IPS-18a (cell line): Measurements from ENCODE around the gene MATN1.

Source experiments
- H3K27ac ChIP-seq: one replicate; pipeline ENCODE4 v1.5.1; 2013; ENCODE audit warnings: low read length
- H3K27me3 ChIP-seq: one replicate; pipeline ENCODE4 v1.6.1; 2013; ENCODE audit warnings: mild to moderate bottlenecking, low read length; ENCODE audit not compliant: control insufficient read depth, insufficient read depth
- H3K36me3 ChIP-seq: one replicate; pipeline ENCODE4 v1.6.1; 2013; ENCODE audit warnings: low read depth, low read length; ENCODE audit not compliant: control insufficient read depth
- H3K4me1 ChIP-seq: one replicate; pipeline ENCODE4 v1.6.1; 2013; ENCODE audit warnings: low read depth, low read length; ENCODE audit not compliant: control insufficient read depth
- H3K4me3 ChIP-seq: one replicate; pipeline ENCODE4 v1.5.1; 2013; ENCODE audit warnings: low read length
- H3K9ac ChIP-seq: one replicate; pipeline ENCODE4 v1.6.1; 2013; ENCODE audit warnings: mild to moderate bottlenecking, low read length, moderate library complexity
- H3K9me3 ChIP-seq: one replicate; pipeline ENCODE4 v1.6.1; 2013; ENCODE audit warnings: low read depth, low read length; ENCODE audit not compliant: control insufficient read depth

The MATN1 gene

DNA sequence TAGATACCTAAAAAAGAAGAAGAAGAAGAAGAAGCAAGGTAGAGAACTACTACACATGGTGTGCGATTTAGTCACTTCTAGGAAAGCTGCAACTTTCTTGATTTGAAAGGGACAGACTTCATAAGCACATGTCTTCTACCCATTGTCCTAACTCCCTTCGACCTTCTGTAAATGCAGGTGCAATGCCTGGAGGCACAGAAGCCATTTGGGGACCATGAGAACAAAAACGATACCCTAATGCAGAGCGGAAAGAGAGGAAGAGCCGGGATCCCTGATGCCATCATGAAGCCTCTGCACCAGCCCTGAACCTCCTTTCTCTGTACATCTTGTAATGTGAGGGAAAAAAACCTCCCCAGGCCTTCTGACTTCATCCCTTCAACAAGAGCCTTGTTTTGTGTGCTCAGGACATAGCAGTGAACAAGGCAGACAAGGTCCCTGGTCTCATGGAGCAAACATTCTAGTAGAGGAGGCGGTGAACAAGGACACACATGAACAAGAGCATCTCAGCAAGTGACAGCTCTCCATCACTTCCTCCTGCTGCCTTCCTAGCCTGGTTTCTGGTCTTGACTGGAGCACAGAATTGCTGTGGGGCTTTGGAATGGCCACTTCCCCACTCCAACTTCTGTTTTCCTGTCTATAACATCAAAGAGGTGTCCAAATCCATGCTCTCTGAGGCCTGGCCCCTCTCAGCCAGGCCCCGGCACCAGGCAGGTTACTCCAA is 39.7 kb upstream of the MATN1 start:
- H3K27ac ChIP-seq, result no peak overlapping the region

DNA sequence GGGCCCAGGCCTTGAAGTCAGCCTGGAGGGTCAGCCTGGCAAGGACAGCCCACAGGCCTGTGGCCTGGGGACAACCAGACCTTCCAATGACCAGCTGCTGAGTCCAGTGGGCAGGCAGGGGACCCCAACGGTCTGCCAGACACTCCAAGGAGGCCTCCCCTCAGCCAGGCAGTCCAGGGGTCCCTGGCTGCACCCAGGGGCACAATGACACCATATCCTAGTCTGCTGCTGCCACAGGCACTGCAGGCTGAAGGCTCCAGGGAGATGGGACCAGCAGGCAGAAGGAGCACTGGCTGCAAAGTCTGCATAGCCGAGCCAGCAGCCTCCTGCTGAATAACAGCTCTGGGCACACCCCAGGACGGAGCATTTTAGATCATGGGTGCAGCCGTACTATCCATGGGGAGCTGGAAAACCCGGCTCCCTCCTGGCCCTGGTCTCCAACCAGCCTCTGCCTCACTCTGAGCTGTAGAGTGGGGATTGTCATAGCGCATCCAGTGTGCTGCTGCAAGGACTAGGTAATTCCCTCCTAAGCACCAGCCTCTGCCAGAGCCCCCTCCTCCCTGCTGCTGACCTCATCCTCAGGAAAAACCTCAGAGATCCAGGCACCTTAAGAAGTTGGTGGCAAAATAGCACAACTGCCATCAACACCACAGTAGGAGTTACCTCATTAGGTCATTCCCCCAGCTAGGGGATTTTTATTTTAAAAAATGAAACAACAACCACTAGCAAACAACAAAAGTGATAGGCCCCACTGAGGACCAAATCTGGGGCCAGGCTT is 39.0 kb upstream of the MATN1 start:
- H3K27me3 ChIP-seq, result no peaks in the 10 kb centered on the region
- no peaks in the 10 kb centered on the region for H3K9me3 ChIP-seq
- peaks cover 6% of the 10 kb centered on the region for H3K4me1 ChIP-seq
- no peak overlapping the region for H3K9ac ChIP-seq
- H3K36me3 ChIP-seq, result no peaks in the 10 kb centered on the region
- no peak overlapping the region for H3K27ac ChIP-seq
- no peak overlapping the region for H3K4me3 ChIP-seq

More for the DNA sequence above, 39.7 kb upstream of the MATN1 start:
- Histone ChIP-seq H3K4me3 (no peak overlapping the region), H3K36me3 (no peaks in the 10 kb centered on the region), H3K9ac (no peak overlapping the region), H3K4me1 (peaks cover 6% of the 10 kb centered on the region), H3K9me3 (no peaks in the 10 kb centered on the region), H3K27me3 (no peaks in the 10 kb centered on the region)

- peaks cover 6% of the 10 kb centered on the region for H3K4me1 ChIP-seq
- H3K4me3 ChIP-seq, result no peak overlapping the region
- no peak overlapping the region for H3K9ac ChIP-seq
- H3K27me3 ChIP-seq, result no peaks in the 10 kb centered on the region
- no peak overlapping the region for H3K27ac ChIP-seq
- no peaks in the 10 kb centered on the region for H3K36me3 ChIP-seq
- H3K9me3 ChIP-seq, result no peaks in the 10 kb centered on the region
These were observed 38.2 kb upstream of the MATN1 start for GRCh38 chr1:30761381-30762151.

DNA sequence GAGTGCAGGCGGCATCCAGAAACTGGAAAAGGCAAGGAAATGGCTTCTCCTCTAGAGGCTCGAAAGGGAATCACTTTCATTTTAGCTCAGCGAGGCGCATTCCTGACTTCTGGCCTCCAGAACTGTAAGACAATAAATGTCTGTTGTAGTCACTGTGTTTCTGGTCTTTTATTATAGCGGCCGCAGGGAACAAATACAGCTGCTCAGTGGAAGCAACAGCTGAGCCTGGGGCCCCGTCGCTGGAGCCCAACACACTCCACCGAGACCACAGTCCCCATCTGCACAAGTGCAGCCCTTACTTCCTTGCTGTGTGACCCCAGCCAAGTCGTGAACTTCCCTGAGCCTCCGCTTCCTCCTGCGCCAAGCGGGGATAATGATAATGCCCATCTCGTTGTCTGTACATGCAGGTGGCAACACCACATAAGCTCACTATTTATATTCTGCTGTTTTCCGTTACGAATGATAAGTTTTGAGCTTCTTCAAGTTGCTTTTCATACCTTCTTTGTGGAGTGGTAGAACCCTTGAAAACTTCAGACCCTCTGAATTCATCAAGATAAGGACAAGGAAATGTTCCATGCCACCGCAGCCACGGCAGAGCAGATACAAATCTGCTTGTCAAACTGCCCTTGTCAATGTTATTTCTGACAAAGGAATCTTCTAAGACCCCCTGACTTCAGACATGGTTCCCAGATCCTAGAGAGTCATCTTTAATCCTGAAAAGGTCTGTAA is 37.4 kb upstream of the MATN1 start:
- Histone ChIP-seq H3K27me3 (no peaks in the 10 kb centered on the region), H3K9ac (no peak overlapping the region), H3K9me3 (no peaks in the 10 kb centered on the region), H3K4me3 (no peak overlapping the region), H3K36me3 (no peaks in the 10 kb centered on the region), H3K4me1 (peaks cover 6% of the 10 kb centered on the region), H3K27ac (no peak overlapping the region)

GRCh38 chr1:30759718-30760281 is 36.4 kb upstream of the MATN1 start:
- H3K27ac ChIP-seq, result no peak overlapping the region

GRCh38 chr1:30758785-30759380 is 35.5 kb upstream of the MATN1 start:
- Histone ChIP-seq H3K27me3 (no peaks in the 10 kb centered on the region), H3K4me1 (peaks cover 6% of the 10 kb centered on the region), H3K4me3 (no peak overlapping the region), H3K9ac (no peak overlapping the region), H3K9me3 (no peaks in the 10 kb centered on the region), H3K36me3 (no peaks in the 10 kb centered on the region), H3K27ac (no peak overlapping the region)

More at GRCh38 chr1:30759718-30760281, 36.4 kb upstream of the MATN1 start:
- no peak overlapping the region for H3K9ac ChIP-seq
- H3K4me1 ChIP-seq, result peaks cover 6% of the 10 kb centered on the region
- H3K4me3 ChIP-seq, result no peak overlapping the region
- no peaks in the 10 kb centered on the region for H3K36me3 ChIP-seq
- H3K27me3 ChIP-seq, result no peaks in the 10 kb centered on the region
- no peaks in the 10 kb centered on the region for H3K9me3 ChIP-seq

DNA sequence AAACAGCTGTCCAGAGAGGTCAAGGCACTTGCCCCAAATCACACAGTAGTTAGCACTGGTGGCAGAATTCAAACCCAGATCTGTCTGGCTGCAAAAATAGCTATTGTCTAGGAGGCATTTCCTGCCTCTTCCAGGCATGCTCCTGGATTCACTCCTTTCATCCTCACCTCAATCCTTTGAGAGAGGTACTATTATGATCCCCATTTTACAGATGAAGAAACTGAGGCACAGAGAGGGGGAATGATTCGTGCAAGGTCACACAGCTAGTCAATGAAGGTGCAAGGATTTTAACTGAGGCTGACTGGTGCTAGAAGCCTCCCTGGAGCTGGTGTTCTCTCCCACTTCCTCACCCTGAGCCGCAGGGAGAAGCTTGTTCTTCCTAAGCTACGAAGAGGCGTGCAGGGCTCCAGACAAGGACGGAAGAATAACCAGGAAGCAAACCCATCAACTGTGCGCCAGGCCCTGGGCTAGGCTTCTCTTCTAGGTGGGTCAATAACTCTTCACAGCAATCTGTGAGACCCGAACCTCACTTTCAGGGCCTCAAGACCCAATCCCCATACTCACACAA is 34.8 kb upstream of the MATN1 start:
- H3K4me1 ChIP-seq, result peaks cover 6% of the 10 kb centered on the region

DNA sequence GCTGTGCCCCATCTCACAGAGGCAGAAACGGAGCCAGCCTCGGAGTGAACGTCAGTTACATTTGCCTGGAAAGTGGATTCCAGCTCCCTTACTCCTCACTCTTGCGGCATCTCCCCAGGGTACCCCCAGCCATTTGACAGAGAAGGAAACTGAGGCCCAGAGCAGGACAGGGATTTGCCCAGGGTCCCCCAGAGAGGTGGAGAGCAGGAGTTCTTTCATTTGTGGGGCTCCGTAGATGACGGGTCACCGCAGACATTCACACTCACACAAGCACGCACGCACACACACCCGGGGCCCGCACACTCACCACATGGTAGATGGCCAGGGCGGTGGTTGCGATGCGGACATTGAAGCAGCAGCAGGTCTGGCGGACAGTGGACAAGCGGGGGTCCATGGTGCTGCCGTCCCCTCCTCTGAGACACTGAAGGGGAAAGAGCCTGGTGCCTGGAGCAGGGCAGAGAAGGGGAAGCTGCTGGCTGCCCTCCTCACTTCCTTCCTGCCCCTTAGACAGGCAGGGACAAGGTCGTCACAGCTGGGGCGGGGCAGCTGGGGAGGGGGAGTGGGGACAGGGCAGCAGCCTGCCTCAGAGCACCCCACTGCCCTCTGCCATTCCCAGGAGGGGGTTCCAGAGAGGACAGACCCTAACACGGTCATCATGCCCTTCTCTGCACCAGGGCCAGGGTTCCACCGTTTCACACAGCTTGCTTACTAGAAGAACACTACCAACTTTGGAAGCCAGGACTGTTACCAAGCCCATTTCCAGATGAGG is 34.2 kb upstream of the MATN1 start, which contains the start of gene LAPTM5:
Gene LAPTM5 (minus strand): TSS at position 423 of the 769 bp plus-strand sequence. CDS start 29 bp downstream, at position 394.
- Histone ChIP-seq H3K27ac (no peak within 1 kb of the TSS), H3K4me1 (peaks cover 6% of the 10 kb centered on the region), H3K9me3 (no peaks in the 10 kb centered on the region), H3K4me3 (no peak within 1 kb of the TSS), H3K27me3 (no peaks in the 10 kb centered on the region), H3K9ac (no peak within 1 kb of the TSS), H3K36me3 (no peaks in the 10 kb centered on the region)

More for the DNA sequence above, 34.8 kb upstream of the MATN1 start:
- no peak overlapping the region for H3K27ac ChIP-seq
- no peaks in the 10 kb centered on the region for H3K36me3 ChIP-seq
- H3K9me3 ChIP-seq, result no peaks in the 10 kb centered on the region
- no peak overlapping the region for H3K9ac ChIP-seq
- H3K27me3 ChIP-seq, result no peaks in the 10 kb centered on the region
- no peak overlapping the region for H3K4me3 ChIP-seq

GRCh38 chr1:30756545-30757351 is 33.4 kb upstream of the MATN1 start:
- no peaks in the 10 kb centered on the region for H3K27me3 ChIP-seq
- no peak overlapping the region for H3K27ac ChIP-seq
- no peaks in the 10 kb centered on the region for H3K9me3 ChIP-seq
- no peaks in the 10 kb centered on the region for H3K36me3 ChIP-seq
- peaks cover 6% of the 10 kb centered on the region for H3K4me1 ChIP-seq
- no peak overlapping the region for H3K4me3 ChIP-seq
- no peak overlapping the region for H3K9ac ChIP-seq
